Ishikawa (cell line): ENCODE results near the gene TCTN3.

Source experiments
- MAX ChIP-seq: IDR thresholded peaks from 2 replicates; pipeline ENCODE4 v1.6.1; 2012
- NFIC ChIP-seq: IDR thresholded peaks from 2 replicates; pipeline ENCODE4 v1.6.1; 2012
- YY1 ChIP-seq: IDR thresholded peaks from 2 replicates; pipeline ENCODE4 v1.6.1; 2012; ENCODE audit warnings: low read depth

DNA sequence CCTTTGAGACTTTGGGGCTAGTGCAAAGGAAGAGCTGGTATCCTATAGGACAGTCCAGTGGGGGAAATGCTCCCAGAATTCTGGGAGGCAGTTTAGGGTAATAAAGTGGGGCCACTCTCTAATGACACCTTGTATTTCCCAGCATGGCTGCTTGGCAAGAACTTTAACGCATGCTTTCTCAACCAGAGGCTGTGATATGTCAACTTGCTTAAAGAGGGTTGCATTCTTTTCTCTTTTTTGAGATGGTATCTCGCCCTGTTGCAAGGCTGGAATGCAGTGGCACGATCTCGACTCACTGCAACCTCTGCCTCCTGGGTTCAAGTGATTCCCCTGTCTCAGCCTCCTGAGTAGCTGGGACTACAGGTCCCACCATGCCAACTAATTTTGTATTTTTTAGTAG, 75.6 kb downstream of the TCTN3 start:
- no peak for TF ChIP-seq NFIC
- TF ChIP-seq YY1 = no peak
- TF ChIP-seq MAX = no peak
